ENCODE data around the gene CD6. TPM values are rescaled to one million over a fixed set of nuclear protein-coding genes. Genes with fewer than 3 reads are reported as not detected.

The CD6 gene
- total RNA-seq, 1 donor from 2014 or later = 6.1 TPM

GRCh38 chr11:60978546-60979380 lies 7.3 kb downstream of the CD6 start:
- DNase-seq (no peak), ATAC-seq (peak; percentile 44 to 82)
- Histone ChIP-seq H3K4me3 (no peak overlapping the region), H3K27ac (no peak overlapping the region), H3K9me3 (no peaks in the 10 kb centered on the region), H3K36me3 (no peaks in the 10 kb centered on the region), H3K27me3 (ENCODE audit: low read depth) (no peaks in the 10 kb centered on the region), H3K4me1 (peaks cover 6% of the 10 kb centered on the region)
- TF ChIP-seq CTCF (IDR thresholded peaks at IDR 0.05) = no peak
- intact Hi-C loops (cut with DNase I) = no loop called here

DNA sequence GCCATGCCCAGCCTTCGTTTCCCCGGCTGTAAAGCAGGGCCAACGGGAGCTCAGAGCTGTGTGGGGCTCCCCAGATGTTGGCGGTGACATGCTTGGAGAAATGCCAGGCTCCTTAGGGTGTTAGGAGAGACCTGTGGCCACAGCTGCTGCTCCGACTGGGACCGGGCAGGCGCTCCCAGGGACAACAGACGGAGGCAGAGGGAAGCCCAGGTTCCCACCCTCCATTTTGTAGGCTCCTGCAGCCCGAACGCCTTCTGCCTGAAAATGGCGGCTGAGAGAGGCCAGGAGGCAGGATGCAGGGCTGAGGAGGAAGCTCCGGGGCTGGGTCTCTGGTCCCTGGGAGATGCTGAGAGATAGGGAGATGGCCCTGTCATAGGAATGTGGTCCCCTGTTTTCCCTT lies 10.0 kb downstream of the CD6 start:
- H3K27ac ChIP-seq = no peak overlapping the region
- H3K4me1 ChIP-seq = peaks cover 6% of the 10 kb centered on the region
- ATAC-seq = no peak
- intact Hi-C loops (cut with DNase I) = no loop called here
- H3K4me3 ChIP-seq = no peak overlapping the region
- no peaks in the 10 kb centered on the region for H3K36me3 ChIP-seq
- no peak for TF ChIP-seq CTCF (IDR thresholded peaks at IDR 0.05)
- DNase-seq = no peak
- no peaks in the 10 kb centered on the region for H3K27me3 ChIP-seq (ENCODE audit: low read depth)
- H3K9me3 ChIP-seq = no peaks in the 10 kb centered on the region

GRCh38 chr11:60982184-60982583 lies 10.7 kb downstream of the CD6 start:
- no peaks in the 10 kb centered on the region for H3K9me3 ChIP-seq
- H3K4me3 ChIP-seq = no peak overlapping the region
- no peaks in the 10 kb centered on the region for H3K27me3 ChIP-seq (ENCODE audit: low read depth)
- TF ChIP-seq CTCF (IDR thresholded peaks at IDR 0.05) = no peak
- no peak overlapping the region for H3K27ac ChIP-seq
- H3K36me3 ChIP-seq = no peaks in the 10 kb centered on the region
- DNase-seq (no peak), ATAC-seq (no peak)
- intact Hi-C loops (cut with DNase I) = no loop called here
- peaks cover 6% of the 10 kb centered on the region for H3K4me1 ChIP-seq

GRCh38 chr11:60984149-60984548 lies 12.7 kb downstream of the CD6 start:
- Histone ChIP-seq H3K27ac (no peak overlapping the region), H3K4me1 (no peaks in the 10 kb centered on the region), H3K9me3 (no peaks in the 10 kb centered on the region), H3K27me3 (ENCODE audit: low read depth) (no peaks in the 10 kb centered on the region), H3K36me3 (no peaks in the 10 kb centered on the region), H3K4me3 (no peak overlapping the region)
- no peak for DNase-seq
- no peak for TF ChIP-seq CTCF (IDR thresholded peaks at IDR 0.05)
- intact Hi-C loops (cut with DNase I) = no loop called here
- ATAC-seq = no peak

- Histone ChIP-seq H3K27me3 (ENCODE audit: low read depth) (no peaks in the 10 kb centered on the region), H3K36me3 (no peaks in the 10 kb centered on the region), H3K9me3 (no peaks in the 10 kb centered on the region), H3K27ac (no peak overlapping the region), H3K4me3 (no peak overlapping the region), H3K4me1 (no peaks in the 10 kb centered on the region)
- DNase-seq (no peak), ATAC-seq (no peak)
- intact Hi-C loops (cut with DNase I) = no loop called here
- no peak for TF ChIP-seq CTCF (IDR thresholded peaks at IDR 0.05)
Measured at GRCh38 chr11:60984636-60985035, 13.2 kb downstream of the CD6 start.
